A549 treated with CORT108297 at 1 μM for 4 hours (cell line): ENCODE measurements around the gene TSC1. TPM values are rescaled to one million over a fixed set of nuclear protein-coding genes. Genes with fewer than 3 reads are reported as not detected.

Experiments
- total RNA-seq: library from RNA; stranded (reverse); fragments of 200-300 nt; extraction: Qiagen RNA extraction; gene quantifications from 5 replicates; pipeline ENCODE4 v1.2.3, GENCODE V29; 2022

The TSC1 gene
- 14.9 to 19.5 TPM (median 16.1 TPM) in 5 replicates for total RNA-seq

GRCh38 chr9:132944294-132945185 is at the start of gene TSC1:
Gene TSC1, minus strand, starts transcription at chr9:132944616. Its CDS starts 15,744 bp downstream, at chr9:132928872.

GRCh38 chr9:132978451-132979131 is 34.2 kb upstream of the TSC1 start, which contains the start of gene GFI1B:
Gene GFI1B, plus strand, starts transcription at chr9:132978694. Its CDS starts 7,985 bp downstream, at chr9:132986679.

GRCh38 chr9:132878695-132879456 is 65.5 kb downstream of the TSC1 start, which contains the start of gene SPACA9:
Gene SPACA9, plus strand, starts transcription at chr9:132878898. Its CDS starts 5,050 bp downstream, at chr9:132883948.

GRCh38 chr9:132877824-132878694 is 66.4 kb downstream of the TSC1 start, which contains the start of gene AK8:
Gene AK8, minus strand, starts transcription at chr9:132878284. Its CDS starts 29 bp downstream, at chr9:132878255.

Other genes with a start within 250 kb of the TSC1 start
- 0.81 to 1.4 TPM (median 0.96 TPM) in 5 replicates for gene AK8, start 66.3 kb downstream of the TSC1 start, total RNA-seq
- gene SPACA9, start 65.7 kb downstream of the TSC1 start, total RNA-seq = 4.8 to 5.2 TPM (median 5.1 TPM) in 5 replicates
- 0.03 to 0.14 TPM (median 0.12 TPM) in 3 of 5 replicates, not detected in the others for gene GFI1B, start 34.1 kb upstream of the TSC1 start, total RNA-seq
- 56.9 to 72.3 TPM (median 67.6 TPM) in 5 replicates for gene GTF3C5, start 86.4 kb upstream of the TSC1 start, total RNA-seq
- 0.50 to 0.75 TPM (median 0.65 TPM) in 5 replicates for gene CEL, start 117.4 kb upstream of the TSC1 start, total RNA-seq
- 18.7 to 29.5 TPM (median 28.0 TPM) in 5 replicates for gene RALGDS, start 176.6 kb upstream of the TSC1 start, total RNA-seq
- gene GBGT1, start 219.3 kb upstream of the TSC1 start, total RNA-seq = 1.3 to 3.0 TPM (median 2.6 TPM) in 5 replicates